SK-N-MC (cell line): Measurements from ENCODE around the gene ARMC9.

Experiments used
- EZH2 ChIP-seq: fragments of 200-600 bp; sonication (generic); IDR thresholded peaks from one replicate; pipeline ENCODE4 v1.6.1; 2017; ENCODE audit warnings: antibody characterized with exemption
- FOXP2 ChIP-seq: optimal IDR thresholded peaks from 2 replicates; pipeline ENCODE3; 2011; ENCODE audit warnings: mild to moderate bottlenecking, moderate library complexity; ENCODE audit not compliant: insufficient read depth; ENCODE audit errors: extremely low read length, control extremely low read depth
- POLR2AphosphoS5 ChIP-seq: IDR thresholded peaks from 2 replicates; pipeline ENCODE4 v1.6.1; 2012; ENCODE audit warnings: mild to moderate bottlenecking, low read depth, low read length, borderline replicate concordance

DNA sequence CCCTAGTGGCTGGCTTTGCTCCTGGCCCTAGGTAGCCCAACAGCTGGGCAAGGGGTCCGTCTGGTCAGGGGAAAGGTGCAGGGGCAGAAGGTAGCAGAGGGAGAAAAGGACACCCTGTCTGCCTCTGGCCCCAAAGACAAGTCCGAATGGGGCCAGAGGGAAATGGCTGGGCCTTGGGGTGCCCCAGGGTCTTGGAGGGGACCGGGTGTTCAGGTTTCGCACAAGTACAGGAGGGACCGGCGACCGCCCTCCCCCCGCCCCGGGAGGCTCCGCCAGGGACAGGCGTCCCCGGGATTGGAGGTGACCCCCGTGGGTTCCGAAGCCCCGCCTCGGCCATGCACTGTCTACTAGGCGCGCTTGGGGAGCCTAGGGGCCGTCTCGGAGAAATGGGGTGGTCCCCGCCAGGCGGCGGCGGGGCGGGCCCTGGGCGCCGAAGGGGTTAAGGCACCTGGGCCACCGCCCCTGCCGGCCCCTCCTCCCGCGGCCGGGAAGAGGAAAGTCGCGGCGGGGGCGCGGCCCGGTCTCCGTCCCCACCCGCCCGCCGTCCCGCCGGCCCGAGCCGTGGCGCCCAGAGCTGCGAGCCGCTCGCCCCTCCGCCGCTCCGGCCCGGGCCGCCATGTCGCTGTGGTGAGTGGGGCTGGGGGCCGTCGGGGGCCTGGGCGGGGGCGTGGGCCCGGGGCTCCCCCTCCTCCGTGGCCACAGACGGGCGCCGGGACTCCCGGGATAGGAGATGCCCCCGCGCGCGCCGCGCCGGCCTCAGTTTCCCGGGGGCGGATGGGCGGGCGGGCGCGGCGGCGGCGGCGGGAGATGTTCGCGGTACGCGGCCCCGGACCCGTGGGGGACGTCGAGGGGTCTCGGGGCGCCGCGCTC is 197.0 kb downstream of the ARMC9 start, which contains the start of gene B3GNT7:
- TF ChIP-seq EZH2 = no peak
- no peak for TF ChIP-seq POLR2AphosphoS5
- no peak for TF ChIP-seq FOXP2
